ENCODE measurements around the gene MEIOSIN. TPM values are rescaled to one million over a fixed set of nuclear protein-coding genes. Genes with fewer than 3 reads are reported as not detected.
A peak's percentile ranks its signal among the peaks of the same experiment; 100 is the strongest.

MEIOSIN gene
- total RNA-seq, 1 donor from 2014 or later: not detected

DNA sequence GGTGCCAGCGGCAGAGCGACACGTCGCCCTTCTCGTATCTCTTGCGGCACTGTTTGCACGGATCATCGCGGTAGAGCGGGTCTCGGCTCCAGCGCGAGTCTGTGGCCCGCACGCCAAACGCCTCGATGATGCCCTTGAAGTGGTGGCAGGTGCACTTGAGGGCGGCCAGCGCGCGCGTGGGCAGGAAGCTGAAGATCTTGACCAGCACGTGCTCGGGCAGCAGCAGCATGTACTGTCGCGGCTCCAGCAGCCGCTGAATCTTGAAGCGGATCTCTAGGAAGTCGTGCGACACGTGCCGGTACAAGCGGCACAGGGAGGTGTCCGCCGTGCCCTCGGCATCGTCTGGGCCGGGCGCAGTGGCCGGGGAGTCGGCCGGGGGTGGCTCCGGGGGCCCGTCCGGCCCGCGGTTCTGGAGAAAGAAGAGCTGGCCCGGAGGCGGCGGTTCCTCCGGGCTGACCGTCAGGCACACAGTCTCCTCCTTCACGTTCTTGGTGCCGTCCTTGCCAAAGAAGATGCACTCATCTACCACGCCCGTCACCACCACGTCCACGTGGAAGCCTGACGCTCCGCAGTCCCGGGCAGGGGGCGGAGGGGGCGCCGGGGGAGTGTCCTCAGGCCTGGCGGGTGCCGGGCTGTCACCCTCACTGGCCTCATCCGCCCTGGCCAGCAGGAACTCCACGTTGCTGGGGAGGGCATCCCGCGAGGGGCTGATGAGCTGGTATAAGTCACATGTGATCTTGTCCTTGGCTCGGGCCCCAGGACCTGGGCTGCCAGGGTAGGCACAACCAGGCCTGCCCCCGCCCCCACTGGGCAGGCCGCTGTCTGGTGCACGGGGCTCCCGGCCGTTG, 21.2 kb upstream of the MEIOSIN start:
- no peak for FAIRE-seq
- H3K36me3 ChIP-seq (ENCODE audit: control insufficient read depth, insufficient read depth, low read length): peaks cover 15% of the 10 kb centered on the region
- DNase-seq (ENCODE audit: low read depth): no peak
- no peaks in the 10 kb centered on the region for H3K27me3 ChIP-seq (ENCODE audit: control insufficient read depth, insufficient read depth, low read length)
- TF ChIP-seq, protein P1, sequence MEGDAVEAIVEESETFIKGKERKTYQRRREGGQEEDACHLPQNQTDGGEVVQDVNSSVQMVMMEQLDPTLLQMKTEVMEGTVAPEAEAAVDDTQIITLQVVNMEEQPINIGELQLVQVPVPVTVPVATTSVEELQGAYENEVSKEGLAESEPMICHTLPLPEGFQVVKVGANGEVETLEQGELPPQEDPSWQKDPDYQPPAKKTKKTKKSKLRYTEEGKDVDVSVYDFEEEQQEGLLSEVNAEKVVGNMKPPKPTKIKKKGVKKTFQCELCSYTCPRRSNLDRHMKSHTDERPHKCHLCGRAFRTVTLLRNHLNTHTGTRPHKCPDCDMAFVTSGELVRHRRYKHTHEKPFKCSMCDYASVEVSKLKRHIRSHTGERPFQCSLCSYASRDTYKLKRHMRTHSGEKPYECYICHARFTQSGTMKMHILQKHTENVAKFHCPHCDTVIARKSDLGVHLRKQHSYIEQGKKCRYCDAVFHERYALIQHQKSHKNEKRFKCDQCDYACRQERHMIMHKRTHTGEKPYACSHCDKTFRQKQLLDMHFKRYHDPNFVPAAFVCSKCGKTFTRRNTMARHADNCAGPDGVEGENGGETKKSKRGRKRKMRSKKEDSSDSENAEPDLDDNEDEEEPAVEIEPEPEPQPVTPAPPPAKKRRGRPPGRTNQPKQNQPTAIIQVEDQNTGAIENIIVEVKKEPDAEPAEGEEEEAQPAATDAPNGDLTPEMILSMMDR (IDR thresholded peaks at IDR 0.05; ENCODE audit: insufficient read depth, low read length, severe bottlenecking): no peak
- H3K4me3 ChIP-seq (ENCODE audit: low read depth, low read length): no peak overlapping the region

DNA sequence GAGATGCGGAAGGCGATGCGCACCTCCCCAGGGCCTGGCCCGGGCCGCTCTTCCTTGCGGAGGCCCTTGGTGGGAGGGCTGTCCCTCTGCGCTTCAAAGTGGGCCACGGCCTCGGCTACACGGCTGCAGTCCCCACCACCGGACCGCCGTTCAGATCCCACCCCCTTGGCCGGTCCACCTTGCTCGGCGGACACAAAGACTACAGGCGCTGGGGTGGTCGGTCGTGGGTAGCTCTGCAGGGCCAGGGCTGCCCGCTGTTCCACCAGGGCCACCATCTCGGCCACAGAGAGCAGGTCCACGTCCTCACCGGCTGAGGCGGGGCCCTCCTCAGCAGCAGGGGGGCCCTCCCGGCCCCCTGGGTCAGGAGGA, 20.6 kb upstream of the MEIOSIN start:
- FAIRE-seq: no peak

DNA sequence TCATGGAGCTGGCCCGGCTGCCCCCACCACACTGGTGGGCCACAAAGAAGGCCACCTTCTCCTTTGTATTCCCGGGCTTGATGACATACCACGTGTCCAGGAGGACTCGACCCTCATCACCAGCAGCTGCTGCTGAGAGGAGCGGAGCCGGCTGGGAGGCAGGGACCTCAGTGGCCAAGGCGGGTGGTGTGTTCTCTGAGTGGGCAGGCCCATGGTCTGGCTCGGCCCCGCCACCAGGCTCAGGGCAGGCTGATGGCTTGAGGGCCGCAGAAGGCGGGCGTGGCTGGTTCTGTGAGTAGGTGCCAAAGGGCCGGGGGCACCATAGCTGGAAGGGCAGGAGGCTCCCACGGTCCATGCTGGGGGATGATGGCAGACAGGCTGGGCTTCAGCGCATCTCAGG, 20.1 kb upstream of the MEIOSIN start:
- TF ChIP-seq, protein P1 (IDR thresholded peaks at IDR 0.05; ENCODE audit: insufficient read depth, low read length, severe bottlenecking): no peak
- Histone ChIP-seq H3K36me3 (ENCODE audit: control insufficient read depth, insufficient read depth, low read length) (peaks cover 15% of the 10 kb centered on the region), H3K4me3 (ENCODE audit: low read depth, low read length) (no peak overlapping the region), H3K27me3 (ENCODE audit: control insufficient read depth, insufficient read depth, low read length) (no peaks in the 10 kb centered on the region)
- DNase-seq (ENCODE audit: low read depth) (no peak), FAIRE-seq (no peak)

More for the DNA sequence above, 20.6 kb upstream of the MEIOSIN start:
- H3K27me3 ChIP-seq (ENCODE audit: control insufficient read depth, insufficient read depth, low read length): no peaks in the 10 kb centered on the region
- TF ChIP-seq, protein P1 (IDR thresholded peaks at IDR 0.05; ENCODE audit: insufficient read depth, low read length, severe bottlenecking): no peak
- peaks cover 15% of the 10 kb centered on the region for H3K36me3 ChIP-seq (ENCODE audit: control insufficient read depth, insufficient read depth, low read length)
- H3K4me3 ChIP-seq (ENCODE audit: low read depth, low read length): no peak overlapping the region
- no peak for DNase-seq (ENCODE audit: low read depth)

DNA sequence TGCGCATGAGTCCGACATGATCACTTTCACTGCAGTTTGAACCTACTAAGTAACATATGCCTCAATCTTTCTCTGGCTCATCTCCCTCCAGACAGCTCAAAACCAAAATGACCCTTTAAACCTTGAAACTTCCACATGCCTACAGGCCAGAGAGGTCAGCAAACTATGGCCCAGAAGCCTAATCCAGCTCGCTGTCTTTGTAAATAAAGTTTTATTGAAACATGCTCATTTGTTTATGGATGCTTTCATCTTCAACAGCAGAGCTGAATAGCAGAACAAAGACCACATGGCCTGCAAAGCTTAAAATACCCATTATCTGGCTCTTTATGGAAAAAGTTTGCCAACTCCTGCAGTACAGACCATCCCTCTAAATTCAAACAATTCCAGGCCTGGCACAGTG, 18.1 kb upstream of the MEIOSIN start:
- TF ChIP-seq, protein P1 (IDR thresholded peaks at IDR 0.05; ENCODE audit: insufficient read depth, low read length, severe bottlenecking): no peak
- no peak for DNase-seq (ENCODE audit: low read depth)
- FAIRE-seq: no peak
- peaks cover 18% of the 10 kb centered on the region for H3K36me3 ChIP-seq (ENCODE audit: control insufficient read depth, insufficient read depth, low read length)
- H3K27me3 ChIP-seq (ENCODE audit: control insufficient read depth, insufficient read depth, low read length): no peaks in the 10 kb centered on the region
- H3K4me3 ChIP-seq (ENCODE audit: low read depth, low read length): no peak overlapping the region

DNA sequence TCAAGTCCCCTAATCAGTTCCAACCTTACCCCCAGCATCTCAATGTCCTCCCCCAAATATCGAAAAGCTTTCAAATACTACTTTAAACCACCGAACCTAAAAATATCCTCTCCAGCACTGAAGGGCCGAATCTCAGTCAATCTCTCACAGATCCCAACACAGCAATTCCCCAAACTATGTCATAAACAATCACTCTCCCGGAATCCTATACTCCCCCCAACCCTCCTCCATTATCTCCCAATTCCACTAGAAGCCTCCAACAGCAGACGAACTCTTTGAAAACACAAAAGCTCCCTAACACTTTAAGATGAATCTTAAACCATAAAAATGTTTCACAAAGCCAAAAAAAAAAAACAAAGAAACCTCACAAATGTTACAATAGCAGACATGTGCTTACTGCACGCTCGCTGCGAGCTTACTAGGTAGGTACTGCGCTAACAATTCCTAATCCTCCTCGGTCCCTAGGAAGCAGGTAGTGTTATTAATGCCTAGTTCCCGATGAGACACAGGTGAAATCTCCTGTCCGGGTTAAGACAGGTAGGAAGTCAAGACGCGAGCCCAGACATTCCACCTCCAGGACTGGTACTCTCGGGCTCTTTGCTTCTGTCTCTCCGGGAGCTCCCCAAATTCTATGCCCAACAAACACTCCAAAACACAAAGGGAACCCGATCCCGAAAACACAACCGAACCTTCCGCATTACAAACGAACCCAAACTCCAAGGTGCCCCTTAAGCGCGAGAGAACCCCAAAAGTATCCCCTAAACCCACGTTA, 16.7 kb upstream of the MEIOSIN start:
- DNase-seq (ENCODE audit: low read depth) (peak; percentile 52), FAIRE-seq (no peak)
- peak overlapping the region; percentile 48 for H3K4me3 ChIP-seq (ENCODE audit: low read depth, low read length)
- TF ChIP-seq, protein P1 (IDR thresholded peaks at IDR 0.05; ENCODE audit: insufficient read depth, low read length, severe bottlenecking): no peak
- peaks cover 16% of the 10 kb centered on the region for H3K36me3 ChIP-seq (ENCODE audit: control insufficient read depth, insufficient read depth, low read length)
- H3K27me3 ChIP-seq (ENCODE audit: control insufficient read depth, insufficient read depth, low read length): no peaks in the 10 kb centered on the region
